Dermis microvascular lymphatic vessel endothelial cell (primary cell): ENCODE results near the gene TAOK3. TPM values are rescaled to one million over a fixed set of nuclear protein-coding genes. Genes with fewer than 3 reads are reported as not detected.

Experiments used
- DNase-seq, 2 donors: peaks; one replicate each; pipeline versions ENCODE4 v3.0.0 to v3.0.0-alpha.2; 2010; ENCODE audit warnings: low read depth in 2 of 2
- total RNA-seq: library from RNA; depleted of rRNA; stranded (reverse); fragments of >200 nt; gene quantifications from 2 replicates; pipeline ENCODE4 v1.2.1, GENCODE V29; 2014

Gene TAOK3
- total RNA-seq, 1 donor from 2014 or later = 16.7 TPM

DNA sequence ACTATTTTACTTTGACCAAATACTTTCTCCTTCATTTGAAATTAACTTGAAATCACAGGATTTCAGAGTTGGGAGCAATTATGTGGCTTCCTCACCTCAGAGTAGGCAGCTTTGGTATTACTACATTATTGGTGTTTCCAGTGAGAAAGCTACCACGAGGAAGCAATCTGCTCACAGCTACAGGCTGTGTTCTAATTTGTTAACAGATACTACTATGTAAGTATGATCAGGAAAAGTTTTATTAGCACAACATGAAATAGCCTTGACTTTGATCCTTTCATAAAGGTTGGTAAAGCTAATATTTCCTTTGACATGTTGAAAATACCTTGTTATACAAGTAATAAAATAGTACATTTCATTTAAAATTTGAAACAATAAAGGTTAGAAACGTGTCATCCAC lies 30.6 kb downstream of the TAOK3 start:
- no peak for DNase-seq

DNA sequence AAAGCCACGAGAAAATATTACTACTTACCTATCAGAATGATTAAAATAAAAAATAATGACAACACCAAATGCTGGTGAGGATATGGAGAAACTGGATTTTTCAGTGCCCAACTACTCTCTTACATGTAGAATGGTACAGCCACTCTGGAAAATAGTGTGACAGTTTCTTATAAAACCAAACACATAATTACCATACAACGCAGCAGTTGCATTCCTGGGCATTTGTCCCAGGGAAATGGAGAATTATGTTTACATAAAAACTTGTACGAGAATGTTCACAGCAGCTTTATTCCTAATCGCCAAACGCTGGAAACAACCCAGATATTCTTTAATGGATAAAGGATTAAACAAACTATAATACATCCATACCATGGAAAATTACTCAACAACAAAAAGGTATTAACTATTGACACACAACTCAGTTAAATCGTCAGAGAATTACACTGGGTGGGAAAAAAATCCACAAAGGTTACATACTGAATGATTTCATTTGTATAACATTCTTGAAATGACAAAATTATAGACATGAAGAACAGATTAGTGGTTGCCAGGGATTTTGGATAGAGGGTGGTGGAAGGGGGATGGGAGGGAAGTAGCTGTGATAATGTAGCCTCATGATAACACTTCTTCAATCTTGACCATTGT lies 35.4 kb downstream of the TAOK3 start:
- DNase-seq = peak; percentile 46 to 50

DNA sequence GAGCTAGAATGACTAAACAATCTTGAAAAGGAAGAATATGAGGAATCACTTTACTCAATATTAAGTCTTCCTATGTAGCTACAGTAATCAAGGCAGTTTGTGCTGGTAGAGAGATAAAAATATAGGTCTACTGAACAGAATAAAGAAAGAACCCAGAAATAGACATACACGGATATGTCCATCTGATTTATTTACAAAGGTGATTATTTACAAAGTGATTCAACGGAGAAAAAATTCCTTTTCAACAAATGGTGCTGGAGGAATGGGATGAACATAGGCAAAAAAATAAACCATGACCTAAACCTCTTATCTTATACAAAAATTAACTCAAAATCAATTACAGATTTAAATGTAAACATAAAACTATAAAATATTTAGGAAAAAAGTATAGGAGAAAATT lies 36.6 kb downstream of the TAOK3 start:
- no peak for DNase-seq

DNA sequence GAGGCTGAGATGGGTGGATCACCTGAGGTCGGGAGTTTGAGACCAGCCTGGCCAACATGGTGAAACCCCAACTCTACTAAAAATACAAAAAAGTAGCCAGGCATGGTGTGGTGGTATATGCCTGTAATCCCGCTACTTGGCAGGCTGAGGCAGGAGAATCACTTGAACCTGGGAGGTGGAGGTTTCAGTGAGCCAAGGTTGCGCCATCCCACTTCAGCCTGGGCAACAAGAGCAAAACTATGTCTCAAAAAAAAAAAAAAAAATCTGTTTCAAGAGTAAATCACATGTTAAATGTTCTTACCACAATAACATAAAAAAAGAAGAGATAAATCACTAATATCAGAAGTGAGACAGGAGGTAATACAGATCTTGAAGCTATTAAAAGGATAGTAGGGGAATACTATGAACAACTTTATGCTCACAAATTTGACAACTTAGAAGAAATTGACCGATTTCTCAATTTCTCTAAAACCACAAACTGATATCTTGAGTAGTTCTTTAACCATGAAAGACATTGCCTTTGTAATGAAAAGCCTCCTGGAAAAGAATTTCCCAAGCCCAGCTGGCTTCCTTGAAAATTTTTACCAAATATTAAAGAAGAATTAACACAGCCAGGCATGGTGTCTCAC lies 37.7 kb downstream of the TAOK3 start:
- no peak for DNase-seq

DNA sequence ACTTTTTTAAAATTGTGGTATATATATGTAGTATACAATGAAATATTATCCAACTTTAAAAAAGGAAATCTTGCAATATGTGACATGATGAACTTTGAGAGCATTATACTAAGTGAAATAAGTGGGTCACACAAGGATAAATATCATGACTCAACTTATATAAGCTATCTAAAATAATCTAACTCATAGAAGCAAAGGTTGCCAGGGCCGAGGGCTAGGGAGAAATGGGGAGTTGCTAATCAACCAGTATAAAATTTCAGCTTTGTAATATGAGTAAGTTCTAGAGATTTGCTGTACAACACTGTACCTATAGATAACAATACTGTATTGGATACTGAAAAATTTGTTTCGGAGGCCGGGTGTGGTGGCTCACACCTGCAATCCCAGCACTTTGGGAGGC lies 38.5 kb downstream of the TAOK3 start:
- no peak for DNase-seq

DNA sequence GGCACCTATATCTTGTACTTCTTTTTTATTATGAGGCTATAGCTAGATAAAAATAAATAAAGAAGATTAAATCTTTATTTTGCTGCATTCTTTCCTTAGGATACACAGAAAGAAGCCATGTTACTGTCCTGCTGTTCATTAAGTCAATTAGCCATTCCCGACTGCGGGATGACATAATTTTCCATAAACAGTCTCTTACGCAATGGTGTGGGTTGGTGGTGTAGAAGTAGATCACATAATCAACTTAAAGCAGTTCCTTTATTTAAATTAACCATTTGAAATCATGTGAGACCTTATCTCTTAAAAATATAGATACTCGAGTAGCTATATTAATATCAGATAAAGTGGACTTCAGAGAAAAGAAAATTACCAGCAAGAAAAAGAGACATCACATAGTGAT lies 40.2 kb downstream of the TAOK3 start:
- DNase-seq = no peak

DNA sequence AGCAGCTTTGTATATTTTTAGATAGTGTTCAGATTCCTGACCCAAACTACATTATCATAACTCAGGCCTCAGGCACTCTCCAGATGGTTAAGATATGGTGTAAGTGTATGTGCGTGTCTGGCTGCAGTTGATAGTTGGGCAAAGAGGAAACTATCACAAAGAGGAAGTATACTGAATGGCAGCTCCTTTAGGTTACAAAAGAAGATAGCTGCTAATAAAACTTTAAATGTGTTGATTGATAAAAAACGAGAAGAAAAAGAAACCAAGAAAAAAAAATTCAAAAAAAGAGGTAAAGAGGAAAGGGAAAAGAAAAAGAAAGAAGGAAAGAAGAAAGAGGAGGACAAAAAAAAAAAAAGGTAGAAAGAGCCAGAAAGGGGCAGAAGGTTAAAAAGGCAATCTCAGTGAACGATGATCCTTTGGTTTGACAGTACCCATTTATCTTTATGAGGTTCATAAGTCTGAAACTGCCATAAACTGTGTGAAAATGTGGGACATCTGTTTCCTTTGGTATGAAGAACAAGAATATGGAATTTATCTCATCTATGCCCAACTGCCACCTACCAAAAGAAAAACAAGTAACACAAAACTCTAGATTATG lies 42.2 kb downstream of the TAOK3 start:
- DNase-seq = peak in 1 of 2 donors; percentile 87

DNA sequence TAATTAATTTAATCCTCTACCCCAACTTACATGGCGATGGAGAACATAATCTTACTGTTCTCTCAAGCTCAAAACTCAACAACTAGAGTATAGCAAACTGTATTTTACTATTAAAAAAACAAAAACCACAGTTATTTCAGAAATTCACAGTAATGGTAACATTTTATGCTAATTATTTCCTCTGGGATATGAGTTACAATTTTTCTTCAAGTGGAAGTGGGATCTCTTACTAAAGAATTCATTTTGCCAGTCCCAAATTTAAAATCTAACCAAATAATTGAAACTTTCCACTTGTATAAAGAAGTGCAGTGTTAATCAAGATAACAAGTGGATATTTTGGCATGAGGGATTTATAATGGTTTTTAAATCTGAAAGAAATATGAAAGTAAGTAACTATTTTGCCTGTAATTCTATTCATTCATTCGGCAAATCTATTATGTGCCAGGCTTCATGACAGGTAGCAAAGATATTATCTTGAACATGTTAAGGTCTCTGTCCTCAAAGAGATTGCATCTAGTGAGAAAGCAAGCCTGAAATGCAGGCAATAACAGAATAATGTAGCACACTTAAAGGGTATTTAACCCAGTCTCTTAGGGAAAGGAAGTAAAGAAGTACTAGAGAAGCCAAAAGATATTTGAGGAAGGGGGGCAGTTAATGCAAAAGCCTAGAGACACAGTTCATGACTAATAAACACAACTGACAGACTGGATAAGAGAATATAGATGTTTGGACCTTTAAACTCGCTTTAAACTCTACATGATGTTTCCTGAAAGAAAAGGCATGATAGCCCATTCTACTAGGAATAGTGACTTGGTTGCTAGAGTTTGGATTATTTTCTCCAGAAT lies 44.0 kb downstream of the TAOK3 start:
- no peak for DNase-seq

DNA sequence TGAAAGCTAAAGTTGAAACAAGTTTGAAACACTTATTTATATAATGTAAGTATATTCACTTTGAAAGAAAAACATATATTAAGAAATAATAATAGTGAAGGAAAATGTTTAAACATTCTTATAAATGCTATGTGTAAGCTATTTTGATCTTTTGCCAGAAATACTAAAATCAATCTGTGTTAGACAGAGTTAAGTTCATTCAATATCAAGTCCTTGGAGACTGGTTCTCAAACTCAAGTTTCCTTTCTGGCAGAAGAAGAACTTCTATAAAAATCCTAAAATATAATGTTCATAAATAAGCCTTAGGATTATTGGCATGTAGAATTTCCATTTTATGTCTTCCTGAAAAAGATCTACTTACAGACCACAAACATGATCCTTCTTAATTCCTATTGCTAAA lies 45.3 kb downstream of the TAOK3 start:
- no peak for DNase-seq

DNA sequence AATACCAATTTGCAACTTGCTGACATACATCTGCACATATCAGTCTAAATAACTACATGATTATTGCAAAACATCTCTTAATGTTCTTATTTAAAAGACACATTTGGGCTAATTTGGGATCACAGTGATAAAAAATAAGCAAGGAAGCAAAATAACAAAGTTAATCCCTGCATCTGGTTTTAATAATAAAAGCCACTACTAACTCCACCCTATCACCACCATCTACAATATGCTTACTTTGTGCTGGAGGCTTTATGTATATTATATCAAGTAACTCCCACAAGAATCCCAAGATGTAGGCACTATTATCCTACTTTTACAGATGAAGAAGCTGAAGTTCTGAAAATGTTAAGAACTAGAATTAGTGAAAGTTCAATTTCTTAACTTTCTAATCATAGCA lies 45.7 kb downstream of the TAOK3 start:
- DNase-seq = no peak

DNA sequence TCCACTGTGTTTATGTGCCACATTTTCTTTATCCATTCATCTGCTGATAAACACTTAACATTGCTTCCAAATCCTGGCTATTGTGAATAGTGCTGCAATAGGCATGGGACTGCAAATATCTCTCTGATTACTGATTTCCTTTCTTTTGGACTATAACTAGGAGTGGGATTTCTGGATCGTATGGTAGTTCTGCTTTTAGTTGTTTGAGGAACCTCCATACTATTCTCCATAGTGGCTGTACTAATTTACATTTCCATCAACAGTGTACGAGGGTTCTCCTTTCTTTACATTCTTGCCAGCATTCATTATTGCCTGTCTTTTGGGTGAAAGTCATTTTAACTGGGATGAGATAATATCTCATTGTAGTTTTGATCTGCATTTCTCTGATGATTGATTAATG lies 47.6 kb downstream of the TAOK3 start:
- no peak for DNase-seq

DNA sequence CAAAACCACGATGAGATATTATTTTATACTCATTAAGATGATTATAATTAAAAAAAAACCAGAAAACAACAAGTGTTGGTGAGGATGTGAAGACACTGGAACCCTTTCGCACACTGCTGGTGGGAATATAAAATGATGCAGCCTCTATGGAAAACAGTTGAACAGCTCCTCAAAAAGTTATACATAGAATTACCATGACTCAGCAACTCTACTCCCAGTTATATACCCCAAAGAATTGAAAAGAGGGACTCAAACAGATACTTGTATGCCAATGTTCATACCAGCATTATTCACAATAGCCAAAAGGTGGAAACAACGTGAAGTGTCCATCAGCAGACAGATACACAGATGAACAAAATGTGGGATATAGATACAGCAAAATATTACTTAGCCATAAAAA lies 53.1 kb downstream of the TAOK3 start:
- DNase-seq = no peak

DNA sequence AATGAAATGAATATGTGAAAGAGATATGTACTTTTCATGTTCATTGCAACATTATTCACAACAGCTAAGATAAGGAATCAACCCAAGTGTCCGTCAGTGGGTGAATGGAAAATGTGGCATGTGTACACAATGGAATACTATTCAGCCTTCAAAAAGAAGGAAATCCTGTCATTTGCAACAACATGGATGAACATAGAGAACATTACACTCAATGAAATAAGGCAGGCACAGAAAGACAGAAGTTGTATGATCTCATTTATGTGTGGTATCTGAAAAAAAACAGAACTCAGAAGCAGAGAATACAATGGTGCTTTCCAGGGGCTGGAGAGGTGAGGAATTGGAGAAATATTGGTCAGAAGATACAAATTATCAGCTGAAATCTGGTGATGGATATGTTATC lies 54.0 kb downstream of the TAOK3 start:
- no peak for DNase-seq

DNA sequence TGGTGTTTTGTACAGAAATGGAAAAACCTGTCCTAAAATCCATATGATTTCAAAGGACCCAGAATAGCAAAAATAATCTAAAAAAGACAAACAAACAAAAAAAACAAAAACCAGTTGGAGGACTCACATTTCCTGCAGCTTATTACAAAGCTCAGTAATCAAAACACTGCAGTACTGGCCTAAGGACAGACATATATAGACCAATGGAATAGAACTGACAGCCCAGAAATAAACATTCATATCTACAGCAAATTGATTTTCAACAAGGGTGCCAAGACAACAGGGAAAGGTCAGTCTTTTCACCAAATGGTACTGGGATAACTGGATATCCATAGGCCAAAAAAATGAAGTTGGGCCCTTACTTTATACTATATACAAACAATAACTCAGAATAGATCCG lies 55.0 kb downstream of the TAOK3 start:
- DNase-seq = no peak

DNA sequence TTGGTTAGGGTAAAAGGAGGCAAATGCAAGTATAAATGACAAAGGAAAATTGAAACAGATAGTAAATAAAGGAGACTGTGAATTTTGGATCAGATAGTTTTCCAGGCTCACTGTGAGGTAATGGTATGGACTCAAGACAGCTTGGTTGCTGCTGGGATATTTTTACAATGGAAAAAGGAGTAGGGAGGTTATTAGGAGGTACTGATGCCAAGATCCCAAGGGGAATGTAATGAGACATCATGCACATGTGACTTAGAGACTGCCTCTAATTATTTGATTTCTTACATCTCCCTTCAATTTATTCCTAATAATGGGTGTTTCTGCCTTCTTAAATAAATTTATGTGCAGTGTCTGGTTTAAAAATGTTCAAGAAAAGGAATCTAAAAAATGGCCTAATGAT lies 56.9 kb downstream of the TAOK3 start:
- DNase-seq = no peak

DNA sequence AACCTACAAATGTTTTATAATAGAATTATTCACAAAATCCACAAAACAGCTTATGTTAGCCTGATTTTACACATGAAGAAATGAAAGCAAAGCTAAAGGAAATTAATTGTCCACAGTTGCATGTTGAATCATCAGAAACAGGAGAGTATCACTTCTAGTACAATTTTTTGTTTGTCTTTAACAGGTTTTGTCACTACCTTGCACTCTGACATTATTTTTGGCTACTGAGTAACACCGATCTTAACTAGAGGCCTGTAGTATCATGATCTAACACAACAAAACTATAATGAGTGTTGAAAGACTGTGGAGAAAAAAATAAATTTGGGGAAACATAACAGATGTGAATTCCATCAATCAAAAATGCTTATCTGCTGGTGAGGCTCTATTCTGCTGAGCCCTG lies 60.1 kb downstream of the TAOK3 start:
- DNase-seq = peak in 1 of 2 donors; percentile 37

DNA sequence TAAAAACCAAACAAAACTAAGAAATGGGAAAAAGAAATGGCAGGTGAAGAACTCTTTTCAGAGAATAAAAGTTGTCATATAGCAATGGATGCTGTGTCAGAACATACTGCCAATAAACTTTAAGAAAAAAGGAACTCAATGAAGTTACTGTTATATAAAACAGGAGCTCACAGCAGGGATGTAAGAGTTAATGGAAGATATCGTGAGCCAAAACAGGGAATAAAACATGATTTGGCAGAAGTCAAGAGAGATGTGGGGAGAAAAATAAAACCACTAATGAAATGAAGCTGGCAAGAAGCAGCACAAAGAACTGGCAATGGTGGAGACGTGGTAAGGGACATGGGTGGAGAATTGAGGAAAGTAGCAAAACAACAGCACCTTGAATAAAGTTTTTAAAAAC lies 61.0 kb downstream of the TAOK3 start:
- DNase-seq = no peak

DNA sequence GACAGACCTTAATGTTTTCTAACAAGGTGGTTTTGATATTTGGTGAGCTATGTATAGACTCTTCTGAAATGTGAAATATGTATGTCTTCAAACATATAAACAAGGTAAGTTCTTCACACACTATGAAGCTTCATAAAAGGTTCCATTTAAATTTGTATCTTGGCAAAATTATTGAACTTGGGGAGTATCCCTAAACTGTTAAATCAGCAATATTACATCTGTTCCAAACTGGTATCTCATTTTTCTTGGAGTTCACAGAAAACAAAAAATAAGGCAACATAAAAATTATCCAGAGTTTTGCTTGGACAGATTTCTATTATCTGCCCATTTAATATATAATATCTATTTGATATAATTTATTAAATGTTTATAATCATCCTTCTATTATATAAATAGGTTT lies 62.4 kb downstream of the TAOK3 start:
- no peak for DNase-seq

DNA sequence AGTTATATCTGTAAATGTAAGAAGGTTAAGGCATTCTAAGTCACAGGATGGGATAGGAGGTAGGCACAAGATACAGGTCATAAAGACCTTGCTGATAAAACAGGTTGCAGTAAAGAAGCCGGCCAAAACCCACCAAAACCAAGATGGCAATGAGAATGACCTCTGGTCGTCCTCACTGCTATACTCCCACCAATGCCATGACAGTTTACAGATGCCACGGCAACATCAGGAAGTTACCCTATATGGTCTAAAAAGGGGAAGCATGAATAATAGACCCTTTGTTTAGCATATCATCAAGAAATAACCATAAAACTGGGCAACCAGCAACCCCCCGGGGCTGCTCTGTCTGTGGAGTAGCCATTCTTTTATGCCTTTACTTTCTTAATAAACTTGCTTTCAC lies 64.7 kb downstream of the TAOK3 start:
- DNase-seq = peak in 1 of 2 donors; percentile 73

DNA sequence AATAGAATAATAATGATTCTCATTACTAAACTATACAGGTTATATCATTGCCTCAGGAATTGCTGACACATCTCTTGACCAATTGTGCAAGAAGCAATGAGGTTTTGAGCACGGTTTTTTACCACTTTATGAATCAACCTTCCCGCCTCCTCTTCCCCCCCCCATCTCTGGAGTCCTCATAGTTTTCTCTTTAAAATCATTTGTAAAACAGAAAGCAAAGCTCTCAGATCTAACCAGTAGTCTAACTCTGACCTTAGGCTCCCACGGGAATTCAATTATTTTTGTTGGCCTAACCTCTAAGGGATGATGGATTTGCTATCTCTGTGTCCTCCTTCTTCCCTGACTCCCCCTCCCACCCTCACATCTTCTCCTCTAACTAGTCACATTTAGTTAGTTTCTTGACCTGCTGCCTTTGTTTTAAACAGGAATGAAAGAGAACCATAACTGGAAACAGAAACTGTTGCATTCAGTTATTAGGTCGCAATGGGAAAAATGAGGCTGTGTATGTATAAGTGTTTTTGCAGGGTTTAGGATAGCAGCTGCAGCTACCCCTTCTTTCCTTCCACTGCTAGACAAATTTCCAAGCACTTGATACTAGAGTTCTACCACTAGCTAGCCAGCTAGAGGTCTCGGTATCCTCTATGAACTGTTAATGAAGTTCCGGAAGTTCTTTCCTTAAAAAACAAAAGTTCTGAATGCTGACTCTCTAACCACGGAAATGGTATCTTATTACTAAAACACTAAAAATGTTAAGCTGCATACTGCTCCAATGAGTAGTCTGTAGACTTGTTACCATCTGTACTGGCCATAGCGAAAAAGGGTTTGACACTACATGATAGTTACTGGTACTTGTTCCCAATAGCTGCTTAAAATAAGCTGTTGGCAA lies 65.4 kb downstream of the TAOK3 start:
- DNase-seq = peak; percentile 48 to 78

DNA sequence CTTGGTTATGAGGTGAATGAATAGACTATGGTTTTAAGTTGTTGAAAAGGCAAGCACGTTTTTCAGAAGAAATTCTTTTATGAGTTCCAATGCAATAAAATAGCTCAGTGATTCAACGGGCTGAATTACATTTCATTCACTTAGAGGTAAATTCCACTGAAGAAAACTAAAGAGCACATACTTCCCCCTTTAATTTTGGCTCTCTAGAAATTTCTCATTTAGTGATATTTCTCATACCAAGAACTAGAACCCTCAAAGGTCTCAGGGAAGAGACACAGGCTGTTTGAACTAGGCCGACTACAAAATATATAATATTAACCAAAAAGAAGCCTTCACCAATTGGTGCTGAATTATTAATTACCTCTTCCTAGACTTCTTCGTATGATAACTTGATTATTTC lies 68.6 kb downstream of the TAOK3 start:
- DNase-seq = no peak
